Measurements from ENCODE around the gene FOXP1. TPM values are rescaled to one million over a fixed set of nuclear protein-coding genes. Genes with fewer than 3 reads are reported as not detected.

The FOXP1 gene
- total RNA-seq, 1 experiment from 2014 or later, result 75.3 TPM

DNA sequence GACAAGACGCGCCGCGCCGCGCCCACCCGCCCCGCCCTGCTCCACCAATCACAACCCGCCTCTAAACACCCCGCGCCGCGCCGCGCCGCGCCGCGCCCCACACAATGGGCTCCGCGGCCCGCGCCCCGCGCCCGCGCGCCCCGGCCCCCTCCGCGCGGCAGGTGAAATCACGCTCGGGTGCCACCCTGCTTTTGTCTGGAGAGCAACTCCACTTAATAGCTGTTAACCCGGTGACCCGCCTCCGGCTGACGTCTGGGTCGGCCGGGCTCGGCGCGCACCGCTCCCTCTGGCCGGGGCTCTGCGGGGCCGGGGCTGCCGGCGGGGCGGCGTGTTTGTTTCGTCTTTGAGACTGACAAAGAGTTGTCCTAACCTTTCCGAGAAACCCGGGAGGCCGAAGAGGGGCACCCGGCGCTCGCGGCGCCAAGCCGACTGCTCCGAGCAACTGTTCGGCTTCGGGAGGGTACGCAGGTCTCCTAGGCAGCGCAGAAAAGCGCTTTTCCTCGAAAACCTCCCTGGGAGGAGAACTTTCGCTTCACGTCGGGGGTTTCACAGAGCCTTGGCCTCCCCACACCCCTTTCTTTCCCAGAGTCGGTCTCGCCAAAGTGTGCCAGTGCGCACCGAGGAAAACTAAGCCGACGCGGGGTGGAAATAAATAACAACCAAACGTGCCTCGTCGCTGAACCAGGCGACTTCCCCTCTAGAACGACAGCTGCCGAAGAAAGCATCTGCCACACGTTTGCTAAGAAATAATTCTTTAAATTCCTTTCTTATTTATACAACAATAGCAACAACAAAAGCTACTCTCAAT is 518.4 kb downstream of the FOXP1 start:
- H3K4ac ChIP-seq (ENCODE audit: low read depth, low read length), result no peak overlapping the region

More for the DNA sequence above, 518.4 kb downstream of the FOXP1 start:
- Histone ChIP-seq H3K9ac (ENCODE audit: extremely low read depth, insufficient read length, low read length) (peak overlapping the region; percentile 75), H4K20me1 (ENCODE audit: control insufficient read depth, insufficient read depth, insufficient read length) (no peaks in the 10 kb centered on the region), H3K18ac (ENCODE audit: insufficient read length, low read depth, low read length) (peak overlapping the region; percentile 4), H2BK5ac (ENCODE audit: insufficient read length, low read length) (no peak overlapping the region), H2BK15ac (ENCODE audit: low read depth, low read length) (no peak overlapping the region), H4K91ac (ENCODE audit: insufficient read length, low read depth, low read length) (no peak overlapping the region), H3K56ac (ENCODE audit: insufficient read length, low read depth, low read length) (no peak overlapping the region), H3K4me2 (ENCODE audit: insufficient read depth, insufficient read length, low read length) (peak overlapping the region; percentile 98), H2BK120ac (ENCODE audit: low read depth, low read length, poor library complexity, severe bottlenecking) (no peak overlapping the region), H3K27ac (ENCODE audit: insufficient read length, low read depth, low read length) (no peak overlapping the region), H3K9me3 (ENCODE audit: control insufficient read depth, low read depth, low read length) (no peaks in the 10 kb centered on the region), H2BK20ac (ENCODE audit: low read depth, low read length, poor library complexity, severe bottlenecking) (no peak overlapping the region), H3K27me3 (ENCODE audit: insufficient read depth, low read length) (no peaks in the 10 kb centered on the region), H4K8ac (replicated peaks; ENCODE audit: insufficient read length, low read depth, low read length) (no peak overlapping the region), H3T11ph (ENCODE audit: low read length) (no peak overlapping the region), H2AK5ac (ENCODE audit: insufficient read length, low read length) (no peak overlapping the region), H2BK12ac (ENCODE audit: insufficient read length, low read depth, low read length) (no peak overlapping the region), H3K4me1 (ENCODE audit: insufficient read depth, low read length) (peaks cover 6% of the 10 kb centered on the region; the same call in 1 of the 2 replicates), H3K23ac (ENCODE audit: insufficient read length, low read depth, low read length) (no peak overlapping the region), H4K5ac (ENCODE audit: insufficient read length, low read depth, low read length) (no peak overlapping the region), H3K23me2 (ENCODE audit: insufficient read length, low read depth, low read length, poor library complexity, severe bottlenecking) (peaks cover 17% of the 10 kb centered on the region), H3K79me2 (ENCODE audit: insufficient read depth, low read length) (no peaks in the 10 kb centered on the region; the same call in 1 of the 2 replicates), H3K14ac (ENCODE audit: insufficient read depth, low read length) (peak overlapping the region; percentile 72; the same call in 1 of the 2 replicates), H2AFZ (ENCODE audit: low read length) (peak overlapping the region; percentile 54), H3K79me1 (ENCODE audit: insufficient read depth, low read depth, low read length, poor library complexity, severe bottlenecking) (no peaks in the 10 kb centered on the region)
- H3K4me1 Mint-ChIP-seq, result peaks cover 60 to 62% of the 10 kb centered on the region in 2 experiments
- H3K4me3 Mint-ChIP-seq, result peak overlapping the region; percentile 68 to 88
- H3K27me3 Mint-ChIP-seq (ENCODE audit: low read depth), result peaks cover 13% of the 10 kb centered on the region
- no CpG with 5 or more reads among the region's 85 CpGs for WGBS (ENCODE audit: extremely low coverage, insufficient read length, low lambda C conversion rate)
- H3K36me3 Mint-ChIP-seq (ENCODE audit: insufficient read depth in 1 of 3, low read depth in 3 of 3), result no peaks in the 10 kb centered on the region
- H3K27ac Mint-ChIP-seq, result peak overlapping the region in 2 of 3 experiments; percentile 51 to 97; a peak in 3 of 7 replicates
- DNase-seq, result peak; percentile 61
- TF ChIP-seq, protein P1, sequence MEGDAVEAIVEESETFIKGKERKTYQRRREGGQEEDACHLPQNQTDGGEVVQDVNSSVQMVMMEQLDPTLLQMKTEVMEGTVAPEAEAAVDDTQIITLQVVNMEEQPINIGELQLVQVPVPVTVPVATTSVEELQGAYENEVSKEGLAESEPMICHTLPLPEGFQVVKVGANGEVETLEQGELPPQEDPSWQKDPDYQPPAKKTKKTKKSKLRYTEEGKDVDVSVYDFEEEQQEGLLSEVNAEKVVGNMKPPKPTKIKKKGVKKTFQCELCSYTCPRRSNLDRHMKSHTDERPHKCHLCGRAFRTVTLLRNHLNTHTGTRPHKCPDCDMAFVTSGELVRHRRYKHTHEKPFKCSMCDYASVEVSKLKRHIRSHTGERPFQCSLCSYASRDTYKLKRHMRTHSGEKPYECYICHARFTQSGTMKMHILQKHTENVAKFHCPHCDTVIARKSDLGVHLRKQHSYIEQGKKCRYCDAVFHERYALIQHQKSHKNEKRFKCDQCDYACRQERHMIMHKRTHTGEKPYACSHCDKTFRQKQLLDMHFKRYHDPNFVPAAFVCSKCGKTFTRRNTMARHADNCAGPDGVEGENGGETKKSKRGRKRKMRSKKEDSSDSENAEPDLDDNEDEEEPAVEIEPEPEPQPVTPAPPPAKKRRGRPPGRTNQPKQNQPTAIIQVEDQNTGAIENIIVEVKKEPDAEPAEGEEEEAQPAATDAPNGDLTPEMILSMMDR (conservative IDR thresholded peaks at IDR 0.05), result no peak
- H3K9me3 Mint-ChIP-seq, result no peaks in the 10 kb centered on the region

Measured in H9 (cell line).